ENCODE results near the gene RPL35A. TPM values are rescaled to one million over a fixed set of nuclear protein-coding genes. Genes with fewer than 3 reads are reported as not detected.

The RPL35A gene

DNA sequence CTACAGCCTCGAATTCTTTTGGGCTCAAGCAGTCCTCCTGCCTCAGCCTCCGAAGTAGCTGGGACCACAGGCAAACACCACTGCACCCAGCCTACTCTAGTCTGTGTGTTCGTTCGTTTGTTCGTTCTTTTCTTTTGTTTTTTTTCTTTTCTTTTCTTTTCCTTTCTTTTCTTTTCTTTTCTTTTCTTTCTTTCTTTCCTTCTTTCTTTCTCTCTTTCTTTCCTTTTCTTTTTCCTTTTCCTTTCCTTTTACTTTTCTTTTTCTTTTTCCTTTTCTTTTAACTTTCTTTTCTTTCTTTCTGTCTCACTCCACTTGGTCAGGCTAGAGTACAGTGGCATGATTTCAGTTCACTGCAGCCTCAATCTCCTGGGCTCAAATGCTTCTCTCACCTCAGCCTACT is 46.9 kb downstream of the RPL35A start:
- Histone ChIP-seq H2AK5ac (ENCODE audit: low read length) (no peak overlapping the region), H2BK15ac (replicated peaks; ENCODE audit: low read depth) (no peak overlapping the region), H3K4ac (ENCODE audit: low read depth, low read length) (no peak overlapping the region), H4K8ac (ENCODE audit: low read depth, low read length) (no peak overlapping the region), H4K5ac (ENCODE audit: low read length) (no peak overlapping the region), H3K4me3 (ENCODE audit: low read length) (no peak overlapping the region), H3K4me2 (ENCODE audit: low read length) (no peak overlapping the region), H3K4me1 (ENCODE audit: control insufficient read depth, low read depth, low read length) (no peaks in the 10 kb centered on the region), H3K27ac (ENCODE audit: low read depth, low read length) (no peak overlapping the region), H3K79me2 (ENCODE audit: control insufficient read depth, insufficient read depth, low read length) (no peaks in the 10 kb centered on the region), H3K18ac (ENCODE audit: low read length) (no peak overlapping the region), H3K56ac (ENCODE audit: low read length) (no peak overlapping the region), H3K9ac (ENCODE audit: low read length) (no peak overlapping the region), H2BK5ac (ENCODE audit: low read length) (no peak overlapping the region), H3K23ac (ENCODE audit: low read length) (no peak overlapping the region), H3K79me1 (ENCODE audit: low read length) (no peaks in the 10 kb centered on the region), H3K27me3 (ENCODE audit: insufficient read depth, low read length, poor library complexity) (no peaks in the 10 kb centered on the region), H2BK120ac (ENCODE audit: low read depth, low read length) (no peak overlapping the region), H3K36me3 (ENCODE audit: control insufficient read depth, insufficient read depth, low read length) (no peaks in the 10 kb centered on the region)
- no CpG with 5 or more reads among the region's 5 CpGs for WGBS (ENCODE audit: extremely low coverage, insufficient coverage, low lambda C conversion rate)
- DNase-seq, result no peak

DNA sequence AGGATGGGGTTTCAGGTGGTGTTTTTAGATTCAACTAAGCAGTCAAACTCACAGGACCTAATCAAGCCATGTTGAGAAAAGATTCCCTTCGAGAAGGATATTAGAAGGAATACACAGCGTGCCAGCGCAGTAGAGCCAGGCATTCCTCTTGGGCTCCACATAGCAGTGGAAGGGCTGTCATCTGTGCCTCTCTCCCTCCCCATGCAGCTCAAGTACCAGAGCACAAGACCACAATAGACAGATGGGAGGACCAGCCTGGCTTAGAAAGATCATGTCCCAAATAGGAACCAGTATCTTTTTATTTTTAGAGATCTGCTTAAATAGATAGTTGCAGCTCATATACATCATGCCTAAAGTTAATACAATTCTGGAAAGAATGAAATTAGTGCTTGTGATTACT is 47.9 kb downstream of the RPL35A start:
- H2BK5ac ChIP-seq (ENCODE audit: low read length), result no peak overlapping the region
- no CpG with 5 or more reads among the region's 3 CpGs for WGBS (ENCODE audit: extremely low coverage, insufficient coverage, low lambda C conversion rate)
- no peak overlapping the region for H2BK120ac ChIP-seq (ENCODE audit: low read depth, low read length)
- no peak overlapping the region for H2BK15ac ChIP-seq (replicated peaks; ENCODE audit: low read depth)
- H3K4me2 ChIP-seq (ENCODE audit: low read length), result no peak overlapping the region
- H3K27me3 ChIP-seq (ENCODE audit: insufficient read depth, low read length, poor library complexity), result no peaks in the 10 kb centered on the region
- no peak overlapping the region for H4K5ac ChIP-seq (ENCODE audit: low read length)
- no peaks in the 10 kb centered on the region for H3K79me2 ChIP-seq (ENCODE audit: control insufficient read depth, insufficient read depth, low read length)
- no peak overlapping the region for H3K18ac ChIP-seq (ENCODE audit: low read length)
- H3K23ac ChIP-seq (ENCODE audit: low read length), result no peak overlapping the region
- H3K27ac ChIP-seq (ENCODE audit: low read depth, low read length), result no peak overlapping the region
- no peaks in the 10 kb centered on the region for H3K4me1 ChIP-seq (ENCODE audit: control insufficient read depth, low read depth, low read length)
- no peak for DNase-seq
- H3K4me3 ChIP-seq (ENCODE audit: low read length), result no peak overlapping the region
- H4K8ac ChIP-seq (ENCODE audit: low read depth, low read length), result no peak overlapping the region
- no peak overlapping the region for H3K9ac ChIP-seq (ENCODE audit: low read length)
- no peak overlapping the region for H3K56ac ChIP-seq (ENCODE audit: low read length)
- H2AK5ac ChIP-seq (ENCODE audit: low read length), result no peak overlapping the region
- no peak overlapping the region for H3K4ac ChIP-seq (ENCODE audit: low read depth, low read length)
- no peaks in the 10 kb centered on the region for H3K36me3 ChIP-seq (ENCODE audit: control insufficient read depth, insufficient read depth, low read length)
- no peaks in the 10 kb centered on the region for H3K79me1 ChIP-seq (ENCODE audit: low read length)

Small RNA genes within 50 kb of the gene (small RNA-seq; reads per million reads assigned to genes)
- gene RNU6-621P (ENCODE audit: insufficient read depth), result not detected

Measured in mesendoderm (in vitro differentiated cells).